Duodenal mucosa (tissue), 2 donors: ENCODE data around the gene NFASC.

Experiments used
- H3K27ac ChIP-seq: one replicate; pipeline ENCODE4 v1.7.0; 2013; ENCODE audit warnings: low read depth, low read length
- H3K27me3 ChIP-seq, 2 donors: one replicate each; pipeline ENCODE4 v1.7.0; 2013; ENCODE audit warnings: low read length in 2 of 2, control low read depth in 1 of 2; ENCODE audit not compliant: insufficient read depth in 2 of 2, control insufficient read depth in 1 of 2
- H3K36me3 ChIP-seq, 2 donors: one replicate each; pipeline ENCODE4 v1.7.0; 2013; ENCODE audit warnings: low read length in 2 of 2, control low read depth in 1 of 2; ENCODE audit not compliant: insufficient read depth in 2 of 2, control insufficient read depth in 1 of 2
- H3K4me1 ChIP-seq, 2 donors: one replicate each; pipeline ENCODE4 v1.7.0; 2013; ENCODE audit warnings: low read length in 2 of 2, control low read depth in 1 of 2; ENCODE audit not compliant: insufficient read depth in 2 of 2, control insufficient read depth in 1 of 2
- H3K4me3 ChIP-seq, 2 donors: one replicate each; pipeline ENCODE4 v1.7.0; 2013; ENCODE audit warnings: low read length in 2 of 2, low read depth in 1 of 2
- H3K9ac ChIP-seq, 2 donors: one replicate each; pipeline ENCODE4 v1.7.0; 2013; ENCODE audit warnings: low read length in 2 of 2, low read depth in 1 of 2
- H3K9me3 ChIP-seq, 2 donors: one replicate each; pipeline ENCODE4 v1.7.0; 2013; ENCODE audit warnings: low read length in 2 of 2, control low read depth in 1 of 2; ENCODE audit not compliant: control insufficient read depth in 1 of 2

NFASC gene

DNA sequence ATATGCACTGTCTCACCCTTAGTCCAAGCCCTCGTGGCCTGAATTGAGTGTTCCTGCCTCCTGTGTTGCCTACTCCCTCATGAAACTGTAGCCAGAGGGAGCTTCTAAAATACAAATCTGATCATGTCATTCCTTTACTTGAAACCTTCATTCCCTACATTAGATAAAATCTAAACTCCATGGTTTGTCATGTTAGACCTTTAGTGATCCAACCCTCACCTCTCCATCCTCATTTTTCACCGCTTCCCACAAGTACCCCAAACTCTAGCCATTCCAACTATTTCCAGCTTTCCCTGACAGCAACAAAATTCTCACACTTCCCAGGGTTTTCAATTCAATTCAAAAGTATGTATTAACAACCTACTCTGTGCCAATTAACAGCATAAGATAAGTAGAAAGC, 154.0 kb downstream of the NFASC start:
- H3K36me3 ChIP-seq: no peaks in the 10 kb centered on the region
- H3K27ac ChIP-seq: no peak overlapping the region
- peaks cover 0 to 4% of the 10 kb centered on the region in 2 donors for H3K27me3 ChIP-seq
- H3K9me3 ChIP-seq: no peaks in the 10 kb centered on the region
- no peaks in the 10 kb centered on the region for H3K4me1 ChIP-seq
- no peak overlapping the region for H3K9ac ChIP-seq
- H3K4me3 ChIP-seq: no peak overlapping the region

- Histone ChIP-seq H3K9me3 (no peaks in the 10 kb centered on the region), H3K4me1 (no peaks in the 10 kb centered on the region), H3K27ac (no peak overlapping the region), H3K36me3 (no peaks in the 10 kb centered on the region), H3K27me3 (peaks cover 0 to 2% of the 10 kb centered on the region in 2 donors), H3K9ac (no peak overlapping the region), H3K4me3 (no peak overlapping the region)
Observed at GRCh38 chr1:205025239-205025638, 154.6 kb downstream of the NFASC start.

GRCh38 chr1:205026181-205026580, 155.5 kb downstream of the NFASC start:
- Histone ChIP-seq H3K27me3 (no peaks in the 10 kb centered on the region), H3K36me3 (no peaks in the 10 kb centered on the region), H3K4me1 (no peaks in the 10 kb centered on the region), H3K27ac (no peak overlapping the region), H3K9me3 (no peaks in the 10 kb centered on the region), H3K9ac (no peak overlapping the region), H3K4me3 (no peak overlapping the region)

GRCh38 chr1:205028390-205028789, 157.7 kb downstream of the NFASC start:
- Histone ChIP-seq H3K36me3 (no peaks in the 10 kb centered on the region), H3K27ac (no peak overlapping the region), H3K9me3 (no peaks in the 10 kb centered on the region), H3K4me1 (no peaks in the 10 kb centered on the region), H3K9ac (no peak overlapping the region), H3K4me3 (no peak overlapping the region), H3K27me3 (no peaks in the 10 kb centered on the region)

- Histone ChIP-seq H3K4me1 (no peaks in the 10 kb centered on the region), H3K9me3 (no peaks in the 10 kb centered on the region), H3K36me3 (no peaks in the 10 kb centered on the region), H3K27me3 (no peaks in the 10 kb centered on the region), H3K27ac (no peak overlapping the region), H3K9ac (no peak overlapping the region), H3K4me3 (no peak overlapping the region)
Observed at GRCh38 chr1:205028924-205029323, 158.3 kb downstream of the NFASC start.

DNA sequence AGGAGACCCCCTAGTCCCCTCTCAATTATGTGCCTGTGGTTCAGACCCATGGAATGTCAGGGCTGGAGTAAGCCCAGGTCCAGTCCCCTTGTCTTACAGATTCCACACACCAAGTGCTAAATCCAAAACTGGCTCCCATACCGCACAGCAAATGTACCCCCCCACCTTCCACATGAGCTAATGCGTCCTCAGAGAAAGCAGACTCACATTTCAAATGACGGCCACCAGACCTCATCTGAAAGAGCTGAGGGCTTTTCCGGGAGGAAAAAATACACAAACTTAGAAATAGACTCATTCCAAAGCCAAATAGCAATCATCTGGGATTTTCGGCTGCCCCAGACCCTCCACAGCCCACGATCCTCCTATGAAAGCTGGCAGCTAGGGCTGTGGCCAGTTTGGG, 159.6 kb downstream of the NFASC start:
- no peak overlapping the region for H3K27ac ChIP-seq

GRCh38 chr1:205030896-205031295, 160.2 kb downstream of the NFASC start:
- no peak overlapping the region for H3K27ac ChIP-seq
- no peak overlapping the region for H3K4me3 ChIP-seq
- no peaks in the 10 kb centered on the region for H3K4me1 ChIP-seq
- H3K36me3 ChIP-seq: no peaks in the 10 kb centered on the region
- no peaks in the 10 kb centered on the region for H3K9me3 ChIP-seq
- no peak overlapping the region for H3K9ac ChIP-seq
- H3K27me3 ChIP-seq: no peaks in the 10 kb centered on the region

More for the DNA sequence above, 159.6 kb downstream of the NFASC start:
- no peaks in the 10 kb centered on the region for H3K36me3 ChIP-seq
- no peaks in the 10 kb centered on the region for H3K9me3 ChIP-seq
- no peak overlapping the region for H3K9ac ChIP-seq
- no peak overlapping the region for H3K4me3 ChIP-seq
- no peaks in the 10 kb centered on the region for H3K27me3 ChIP-seq
- H3K4me1 ChIP-seq: no peaks in the 10 kb centered on the region

GRCh38 chr1:205032508-205032907, 161.8 kb downstream of the NFASC start:
- H3K27ac ChIP-seq: no peak overlapping the region
- no peak overlapping the region for H3K9ac ChIP-seq
- H3K4me3 ChIP-seq: no peak overlapping the region
- H3K36me3 ChIP-seq: no peaks in the 10 kb centered on the region
- H3K9me3 ChIP-seq: no peaks in the 10 kb centered on the region
- no peaks in the 10 kb centered on the region for H3K27me3 ChIP-seq
- H3K4me1 ChIP-seq: no peaks in the 10 kb centered on the region

DNA sequence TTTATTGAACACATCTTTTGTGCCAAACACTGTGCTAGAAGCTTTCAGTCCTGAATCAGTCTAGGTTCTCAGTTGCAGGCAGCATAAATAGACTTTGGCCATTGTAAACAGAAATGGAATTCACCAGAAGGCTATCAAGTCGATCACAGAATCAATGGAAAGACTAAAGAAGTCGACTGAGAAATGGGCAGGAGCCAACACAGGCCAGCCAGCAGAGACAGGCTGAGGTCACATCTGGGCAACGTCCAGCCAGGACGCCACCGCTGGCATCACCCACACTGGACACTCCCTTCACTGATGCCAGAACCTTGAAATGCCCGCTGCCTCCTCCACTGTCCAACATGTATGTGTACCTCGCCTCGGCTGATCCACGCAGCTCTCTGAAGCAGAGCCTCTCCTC, 166.9 kb downstream of the NFASC start:
- no peaks in the 10 kb centered on the region for H3K9me3 ChIP-seq
- H3K27me3 ChIP-seq: peaks cover 14 to 16% of the 10 kb centered on the region in 2 donors
- no peaks in the 10 kb centered on the region for H3K4me1 ChIP-seq
- H3K36me3 ChIP-seq: no peaks in the 10 kb centered on the region
- no peak overlapping the region for H3K27ac ChIP-seq
- H3K4me3 ChIP-seq: no peak overlapping the region
- no peak overlapping the region for H3K9ac ChIP-seq

GRCh38 chr1:205038132-205038786, 167.6 kb downstream of the NFASC start:
- H3K4me3 ChIP-seq: no peak overlapping the region
- H3K36me3 ChIP-seq: no peaks in the 10 kb centered on the region
- H3K4me1 ChIP-seq: no peaks in the 10 kb centered on the region
- peaks cover 14 to 17% of the 10 kb centered on the region in 2 donors for H3K27me3 ChIP-seq
- H3K27ac ChIP-seq: no peak overlapping the region
- H3K9ac ChIP-seq: no peak overlapping the region
- no peaks in the 10 kb centered on the region for H3K9me3 ChIP-seq
